ELR (cell line): Measurements from ENCODE around the gene RANGAP1.
"Not testable (repeated sequence)": the region's sequence is repeated elsewhere in the genome, so short reads cannot be mapped to it uniquely, and the experiment has no call there.

Experiments used
- DNase-seq: peaks from one replicate; pipeline ENCODE4 v3.0.0-alpha.2; 2015; ENCODE audit warnings: low read depth

The RANGAP1 gene

DNA sequence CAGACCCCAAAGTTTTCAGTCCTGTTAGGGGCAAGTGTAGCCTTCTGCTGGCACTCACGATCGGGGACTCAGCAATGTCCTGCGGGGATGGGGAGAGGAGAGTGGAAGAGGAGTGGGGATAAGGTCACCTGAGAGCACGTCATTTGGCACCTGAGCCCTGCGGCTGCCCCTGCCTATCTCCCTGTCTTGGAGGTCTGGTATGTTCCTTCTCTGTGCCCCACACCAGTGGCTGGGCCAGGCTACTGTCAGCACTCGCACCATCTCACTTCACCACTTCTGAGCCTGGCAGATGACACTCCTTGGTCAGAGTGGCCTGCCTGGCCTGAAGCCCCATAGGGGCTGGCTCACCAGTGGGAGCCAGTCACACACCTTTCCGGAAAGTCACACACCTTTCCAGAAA, 25.1 kb downstream of the RANGAP1 start:
- DNase-seq = no peak

- not testable (repeated sequence) for DNase-seq
These were observed 26.2 kb downstream of the RANGAP1 start for GRCh38 chr22:41259756-41260155.

DNA sequence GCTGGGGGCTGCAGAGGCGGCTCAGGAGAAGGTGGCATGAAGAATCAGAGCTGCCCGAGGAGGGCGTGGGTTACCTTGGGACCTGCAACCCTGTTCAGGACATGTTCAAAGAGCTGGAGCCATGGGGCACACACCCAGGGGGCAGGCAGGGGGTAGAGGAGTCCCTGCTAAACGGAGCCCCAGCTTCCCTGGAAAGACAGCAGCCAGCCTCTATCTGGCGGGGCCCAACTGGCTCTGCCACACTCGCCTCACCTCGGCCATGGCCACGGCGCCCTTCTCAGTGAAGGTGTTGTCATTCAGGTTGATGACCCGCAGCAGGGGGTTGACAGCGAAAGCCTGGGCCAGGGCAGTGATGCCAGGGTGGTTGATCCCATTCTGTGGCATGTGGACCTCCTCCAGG, 28.3 kb downstream of the RANGAP1 start:
- DNase-seq = no peak

GRCh38 chr22:41256254-41257253, 29.4 kb downstream of the RANGAP1 start:
- DNase-seq = peak; percentile 94

DNA sequence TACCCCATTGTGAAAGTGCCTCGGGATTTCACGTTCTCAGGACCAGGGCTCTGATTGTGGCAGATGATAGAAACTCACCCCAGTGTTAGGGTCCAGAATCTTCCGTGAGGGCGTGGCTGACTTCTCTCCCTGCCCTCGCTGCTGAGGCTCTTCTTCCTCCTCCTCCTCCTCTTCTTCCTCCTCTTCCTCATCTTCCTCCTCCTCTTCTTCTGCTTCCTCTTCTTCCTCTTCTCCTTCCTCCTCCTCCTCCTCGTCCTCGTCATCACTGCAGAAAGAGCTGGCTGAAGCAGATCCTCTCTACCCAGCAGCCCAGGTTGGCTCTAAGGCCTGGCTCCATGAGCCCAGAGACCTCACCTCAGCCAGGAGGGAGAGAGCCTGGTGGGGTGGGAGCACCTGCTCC, 31.8 kb downstream of the RANGAP1 start:
- no peak for DNase-seq

- DNase-seq = no peak
These were observed 33.6 kb downstream of the RANGAP1 start for GRCh38 chr22:41252365-41252764.

DNA sequence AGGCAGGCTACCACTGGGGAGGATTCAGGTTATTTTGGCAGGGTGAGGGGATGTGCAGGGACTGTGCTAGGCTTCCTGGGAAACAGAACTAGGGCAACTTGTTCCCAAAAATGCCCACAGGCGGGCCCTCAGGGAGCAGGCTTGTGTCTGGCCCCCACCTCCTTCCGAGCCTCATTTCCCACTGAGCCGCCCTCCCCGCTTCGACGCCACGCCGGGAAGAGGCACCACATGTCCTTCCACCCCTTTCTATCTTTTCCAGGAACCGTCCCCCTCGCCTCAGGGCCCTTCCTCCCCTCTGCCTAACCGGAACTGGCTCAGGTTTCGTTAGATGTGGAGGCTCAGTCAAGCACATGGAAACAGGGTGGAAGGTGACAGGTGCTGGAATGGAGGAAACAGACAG, 35.9 kb downstream of the RANGAP1 start:
- DNase-seq = no peak

DNA sequence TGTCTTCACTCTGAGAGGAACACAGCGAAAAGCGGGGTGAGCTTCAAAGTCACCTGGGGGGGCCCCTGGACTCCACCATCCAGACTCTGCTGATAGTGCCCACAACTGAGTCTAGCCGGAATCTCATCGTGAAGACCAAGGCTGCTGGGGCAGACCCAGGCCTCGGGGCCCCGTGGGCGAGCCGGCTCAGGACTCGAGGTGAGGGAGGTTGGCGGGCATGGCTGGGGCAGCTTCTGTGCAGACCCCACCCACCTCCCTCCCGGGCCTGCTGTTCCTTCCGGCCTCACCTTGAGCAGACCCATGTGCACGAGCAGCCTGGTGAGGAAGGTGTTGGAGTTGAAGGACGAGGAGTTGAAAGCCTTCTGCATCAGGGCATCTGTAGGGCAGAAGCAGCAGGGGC, 36.5 kb downstream of the RANGAP1 start:
- no peak for DNase-seq

DNA sequence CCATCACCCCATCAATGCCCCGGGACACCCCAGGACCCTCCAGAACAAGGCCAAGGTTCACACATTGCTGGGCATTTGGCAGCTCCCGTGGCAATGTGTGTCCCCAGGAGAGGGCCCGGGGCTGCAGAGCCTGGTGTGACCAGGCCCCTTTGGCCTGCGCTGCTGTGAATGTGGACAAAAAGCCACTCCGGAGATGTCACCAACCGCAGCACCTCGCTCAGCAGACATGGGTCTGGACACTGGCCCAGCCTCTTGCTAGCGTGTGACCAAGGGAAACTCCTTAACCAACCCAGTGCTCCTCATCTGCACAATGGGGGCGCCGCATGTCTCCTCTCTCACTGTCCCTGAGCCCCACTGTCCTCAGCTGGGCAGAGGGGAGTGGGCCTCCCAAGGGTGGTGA, 37.2 kb downstream of the RANGAP1 start:
- DNase-seq = no peak

DNA sequence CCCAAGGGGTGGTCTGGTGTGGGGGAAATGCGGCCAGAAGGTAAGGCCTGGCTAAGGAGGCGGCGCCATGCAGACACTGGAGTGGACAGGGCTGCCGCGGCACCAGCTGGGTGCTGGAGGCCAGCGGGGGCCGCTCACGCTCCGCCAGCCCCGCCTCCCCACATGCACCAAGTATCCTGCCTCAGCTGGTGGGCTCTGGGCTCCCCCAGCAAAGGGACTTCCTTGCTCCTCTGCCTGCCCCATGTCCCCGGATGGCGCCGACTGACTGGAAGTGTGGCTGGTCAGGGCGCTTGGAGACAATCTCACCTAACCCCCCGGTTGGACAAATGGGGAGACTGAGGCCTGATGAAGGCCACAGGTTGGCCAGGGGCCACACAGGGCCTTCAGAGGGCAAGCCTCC, 37.7 kb downstream of the RANGAP1 start:
- no peak for DNase-seq

DNA sequence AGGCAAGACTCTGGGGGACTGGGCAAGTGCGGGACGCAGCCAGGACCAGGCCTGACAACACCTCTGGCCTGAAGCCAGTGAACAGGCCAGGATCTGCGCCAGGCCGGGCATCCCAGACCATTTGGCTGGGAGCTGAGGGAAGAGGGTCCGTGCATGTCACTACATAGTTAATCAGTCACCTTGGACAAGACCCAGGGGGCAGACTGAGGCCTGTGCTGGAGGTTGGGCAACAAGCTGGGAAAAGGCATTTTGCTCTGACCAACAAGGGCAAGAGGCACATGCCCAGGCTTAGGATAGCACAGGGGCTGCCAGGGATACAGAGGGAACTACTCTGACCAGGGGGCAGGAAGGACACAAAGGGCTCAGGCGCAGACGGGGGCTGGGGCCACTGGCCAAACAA, 38.3 kb downstream of the RANGAP1 start:
- no peak for DNase-seq

- DNase-seq = no peak
These were observed 40.0 kb downstream of the RANGAP1 start for GRCh38 chr22:41245917-41246499.

- no peak for DNase-seq
These were observed 42.6 kb downstream of the RANGAP1 start for GRCh38 chr22:41243361-41243760.

GRCh38 chr22:41242396-41243117, 43.4 kb downstream of the RANGAP1 start:
- no peak for DNase-seq

DNA sequence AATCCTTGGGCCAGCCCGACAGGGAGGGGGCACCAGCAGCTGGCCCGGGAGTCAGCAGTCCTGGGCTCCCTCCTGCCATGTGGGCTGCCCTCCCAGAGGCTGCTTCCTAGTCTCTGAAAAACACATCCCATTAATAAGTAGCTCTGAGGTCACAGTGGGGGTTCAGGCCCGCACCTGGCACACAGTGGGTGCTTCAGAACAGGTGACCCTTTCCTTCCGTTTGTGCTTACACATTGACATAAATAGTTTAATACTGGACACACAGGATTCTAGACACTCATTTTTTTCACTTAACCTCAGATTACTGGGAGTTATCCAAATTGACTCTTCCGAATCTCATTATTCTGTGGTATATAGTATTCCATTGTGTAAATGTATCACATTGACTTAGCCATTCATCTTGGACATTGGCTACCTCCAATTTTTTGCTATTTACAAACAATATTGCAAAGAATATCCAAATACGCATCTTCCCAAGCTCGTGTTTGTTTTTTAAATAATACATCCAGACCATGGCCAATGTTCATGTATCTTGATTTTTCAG, 44.8 kb downstream of the RANGAP1 start:
- no peak for DNase-seq

GRCh38 chr22:41240377-41241132, 45.4 kb downstream of the RANGAP1 start, which contains the start of gene CHADL:
Gene CHADL, minus strand, starts transcription at chr22:41240931. Its CDS starts 50 bp downstream, at chr22:41240881.
- no peak for DNase-seq

GRCh38 chr22:41239443-41240128, 46.4 kb downstream of the RANGAP1 start:
- DNase-seq = no peak

DNA sequence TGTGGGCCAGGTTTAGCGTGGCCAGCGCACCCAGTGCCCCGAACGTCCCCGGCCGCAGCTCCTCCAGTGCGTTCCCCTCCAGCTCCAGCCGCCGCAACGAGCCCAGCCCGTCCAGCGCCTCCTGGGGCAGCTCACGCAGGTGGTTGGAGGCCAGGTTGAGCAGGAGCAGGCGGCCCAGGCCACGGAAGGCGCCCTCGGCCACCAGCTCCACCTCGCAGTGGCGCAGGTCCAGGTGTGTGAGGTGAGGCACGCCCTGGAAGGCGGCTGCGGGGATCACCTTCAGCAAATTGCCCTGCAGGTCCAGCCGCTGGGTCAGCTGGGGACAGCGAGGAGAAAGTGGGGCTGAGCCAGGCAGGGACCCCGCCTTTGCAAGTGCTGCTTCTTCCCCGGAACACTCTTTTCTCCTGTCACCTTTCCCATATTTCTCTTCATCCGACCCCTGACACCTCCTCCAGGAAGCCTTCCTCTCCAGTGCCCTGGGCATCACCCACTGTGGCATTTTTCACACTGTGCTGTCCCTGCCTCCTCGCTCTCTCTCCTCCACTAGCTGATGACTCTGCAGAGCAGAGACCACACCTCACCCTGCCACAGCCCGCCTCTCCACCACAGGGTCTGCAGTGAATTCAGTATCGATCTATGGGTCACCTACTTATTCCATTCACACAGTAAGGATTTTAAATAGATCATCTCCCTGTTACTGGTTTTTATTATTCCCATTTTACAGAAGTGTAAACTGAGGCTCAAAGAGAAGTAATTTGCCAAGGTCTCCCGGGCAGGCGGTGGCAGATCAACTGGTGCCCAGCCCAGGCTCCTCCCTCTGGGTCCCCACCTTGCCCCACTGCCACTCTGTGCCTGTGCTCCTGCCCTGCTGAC, 47.2 kb downstream of the RANGAP1 start:
- no peak for DNase-seq

DNA sequence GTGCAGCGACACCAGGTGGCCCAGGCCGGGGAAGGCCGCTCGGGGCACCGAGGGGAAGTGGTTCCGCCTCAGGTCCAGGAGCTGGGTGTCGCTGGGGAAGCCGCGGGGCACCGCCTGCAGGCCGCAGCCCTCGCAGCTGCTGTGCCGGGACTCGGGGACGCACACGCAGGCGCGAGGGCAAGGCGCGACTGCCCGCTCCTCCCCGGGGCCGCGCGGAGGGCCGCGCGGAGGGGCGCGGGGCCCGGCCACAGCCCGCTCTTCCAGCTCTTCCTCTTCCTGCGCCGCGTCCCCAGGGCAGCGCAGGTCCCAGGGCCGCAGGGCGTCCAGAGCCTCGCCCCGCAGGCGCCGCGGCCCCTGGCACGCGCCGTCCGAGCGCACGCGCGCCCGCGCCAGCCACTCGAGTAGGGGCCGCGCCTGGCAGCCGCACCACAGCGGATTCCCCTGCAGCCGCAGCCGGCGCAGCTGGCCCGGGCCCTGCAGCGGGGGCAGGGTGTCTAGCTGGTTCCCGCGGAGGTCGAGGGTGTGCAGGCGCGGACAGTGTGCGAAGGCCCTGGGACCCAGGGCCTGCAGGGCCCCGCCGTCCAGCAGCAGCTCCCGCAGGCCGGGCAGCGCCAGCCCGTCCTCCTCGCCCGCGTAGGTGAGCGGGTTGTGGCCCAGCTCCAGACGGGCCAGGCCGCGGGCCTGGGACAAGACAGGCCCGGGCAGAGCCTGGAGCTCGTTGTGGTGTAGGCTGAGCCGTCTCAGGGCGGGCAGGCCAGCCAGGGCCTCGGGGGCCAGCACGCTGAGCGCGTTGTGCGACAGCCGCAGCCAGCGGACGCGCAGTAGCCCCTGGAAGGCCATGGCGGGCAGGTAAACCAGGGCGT, 48.0 kb downstream of the RANGAP1 start:
- DNase-seq = peak; percentile 64
